ENCODE data around the gene CCNB2. TPM values are rescaled to one million over a fixed set of nuclear protein-coding genes. Genes with fewer than 3 reads are reported as not detected.

CCNB2 gene
- 1 to 10 TPM in 1 of 4 donors, not detected in 3; 1.6 TPM for total RNA-seq

- Histone ChIP-seq H3K4me1 (peaks cover 4 to 15% (median 13%) of the 10 kb centered on the region in 4 donors), H3K36me3 (peaks cover 0 to 6% (median 2%) of the 10 kb centered on the region in 4 donors), H3K27me3 (no peaks in the 10 kb centered on the region), H3K4me3 (peak within 1 kb of the TSS; percentile 57 to 68 (median 58)), H3K27ac (replicated peaks in 1 of 4) (peak within 1 kb of the TSS in 3 of 4 donors; percentile 23 to 47 (median 34)), H3K9me3 (no peaks in the 10 kb centered on the region)
- intact Hi-C loops (cut with DNase I), result loop anchor here (5.0 to 10.0 kb wide), 2 partner anchors 118 to 390 kb away; partner anchors contain the start of gene RNF111
- DNase-seq (ENCODE audit: extremely low spot score), result peak; percentile 95
- under 1% methylated on average over 26 of the region's 57 CpGs for WGBS
- TF ChIP-seq POLR2AphosphoS5 (IDR thresholded peaks at IDR 0.05), result peak; percentile 28 to 81
- TF ChIP-seq, protein P1, sequence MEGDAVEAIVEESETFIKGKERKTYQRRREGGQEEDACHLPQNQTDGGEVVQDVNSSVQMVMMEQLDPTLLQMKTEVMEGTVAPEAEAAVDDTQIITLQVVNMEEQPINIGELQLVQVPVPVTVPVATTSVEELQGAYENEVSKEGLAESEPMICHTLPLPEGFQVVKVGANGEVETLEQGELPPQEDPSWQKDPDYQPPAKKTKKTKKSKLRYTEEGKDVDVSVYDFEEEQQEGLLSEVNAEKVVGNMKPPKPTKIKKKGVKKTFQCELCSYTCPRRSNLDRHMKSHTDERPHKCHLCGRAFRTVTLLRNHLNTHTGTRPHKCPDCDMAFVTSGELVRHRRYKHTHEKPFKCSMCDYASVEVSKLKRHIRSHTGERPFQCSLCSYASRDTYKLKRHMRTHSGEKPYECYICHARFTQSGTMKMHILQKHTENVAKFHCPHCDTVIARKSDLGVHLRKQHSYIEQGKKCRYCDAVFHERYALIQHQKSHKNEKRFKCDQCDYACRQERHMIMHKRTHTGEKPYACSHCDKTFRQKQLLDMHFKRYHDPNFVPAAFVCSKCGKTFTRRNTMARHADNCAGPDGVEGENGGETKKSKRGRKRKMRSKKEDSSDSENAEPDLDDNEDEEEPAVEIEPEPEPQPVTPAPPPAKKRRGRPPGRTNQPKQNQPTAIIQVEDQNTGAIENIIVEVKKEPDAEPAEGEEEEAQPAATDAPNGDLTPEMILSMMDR (IDR thresholded peaks at IDR 0.05), result no peak
- no peak for TF ChIP-seq EP300 (IDR thresholded peaks at IDR 0.05)
- no peak for TF ChIP-seq POLR2A (IDR thresholded peaks at IDR 0.05; ENCODE audit: low read depth)
Observed at GRCh38 chr15:59104912-59105732, at the start of gene CCNB2. Gene CCNB2 (plus strand): TSS chr15:59105146. CDS start chr15:59105269, 123 bp downstream.

GRCh38 chr15:59059076-59059597, 45.8 kb upstream of the CCNB2 start:
- Histone ChIP-seq H3K4me1 (no peaks in the 10 kb centered on the region), H3K4me3 (no peak overlapping the region), H3K9me3 (no peaks in the 10 kb centered on the region), H3K36me3 (peaks cover 22 to 96% (median 74%) of the 10 kb centered on the region in 4 donors), H3K27ac (replicated peaks in 1 of 4) (no peak overlapping the region), H3K27me3 (no peaks in the 10 kb centered on the region)
- intact Hi-C loops (cut with DNase I), result no loop called here
- WGBS, result 89% methylated on average over 2 of the region's 2 CpGs
- TF ChIP-seq POLR2A (IDR thresholded peaks at IDR 0.05; ENCODE audit: low read depth) (no peak), EP300 (IDR thresholded peaks at IDR 0.05) (no peak), POLR2AphosphoS5 (IDR thresholded peaks at IDR 0.05) (no peak)
- TF ChIP-seq, protein P1 (IDR thresholded peaks at IDR 0.05), result no peak
- DNase-seq (ENCODE audit: extremely low spot score), result no peak

DNA sequence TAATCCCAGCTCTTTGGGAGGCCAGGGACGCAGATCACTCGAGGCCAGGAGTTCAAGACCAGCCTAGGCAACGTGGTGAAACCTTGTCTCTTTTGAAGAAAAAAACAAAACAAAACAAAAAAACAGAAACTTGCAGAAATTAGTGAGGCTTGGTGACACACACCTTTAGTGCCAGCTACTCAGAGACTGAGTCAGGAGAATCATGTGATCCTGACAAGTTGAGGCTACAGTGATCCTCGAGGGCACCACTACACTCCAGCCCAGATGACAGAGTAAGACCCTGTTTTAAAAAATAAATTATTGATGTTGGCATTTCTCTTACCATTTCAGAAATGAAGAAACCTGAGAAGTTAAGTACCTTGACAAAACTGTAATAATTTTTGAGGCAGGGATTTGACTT, 44.6 kb upstream of the CCNB2 start:
- DNase-seq (ENCODE audit: extremely low spot score), result no peak
- H3K9me3 ChIP-seq, result no peaks in the 10 kb centered on the region
- no peaks in the 10 kb centered on the region for H3K27me3 ChIP-seq
- WGBS, result 95% methylated on average over 4 of the region's 4 CpGs
- intact Hi-C loops (cut with DNase I), result no loop called here
- H3K27ac ChIP-seq (replicated peaks in 1 of 4), result no peak overlapping the region
- no peak for TF ChIP-seq EP300 (IDR thresholded peaks at IDR 0.05)
- no peak for TF ChIP-seq POLR2A (IDR thresholded peaks at IDR 0.05; ENCODE audit: low read depth)
- TF ChIP-seq POLR2AphosphoS5 (IDR thresholded peaks at IDR 0.05), result no peak
- TF ChIP-seq, protein P1 (IDR thresholded peaks at IDR 0.05), result no peak
- H3K4me1 ChIP-seq, result no peaks in the 10 kb centered on the region
- peaks cover 22 to 100% (median 74%) of the 10 kb centered on the region in 4 donors for H3K36me3 ChIP-seq
- no peak overlapping the region for H3K4me3 ChIP-seq

DNA sequence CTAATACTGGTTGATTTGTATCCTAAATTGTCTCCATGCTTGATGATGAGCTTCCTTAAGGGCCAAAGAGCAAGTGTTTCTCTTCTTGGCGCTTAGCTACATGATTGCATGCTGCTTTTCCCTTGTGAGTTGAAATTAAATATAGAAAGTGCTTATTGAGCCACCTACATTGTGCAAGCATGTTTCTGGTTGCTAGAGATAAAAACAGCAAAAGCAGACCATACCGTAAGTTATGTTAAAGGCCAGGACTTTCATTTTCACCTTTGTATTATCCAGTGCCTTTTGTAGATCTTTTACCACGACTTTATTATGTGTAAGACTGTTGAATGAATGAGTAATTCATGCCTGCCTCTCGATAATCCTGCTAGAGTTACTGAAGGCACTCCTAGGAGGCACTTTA, 41.9 kb upstream of the CCNB2 start:
- TF ChIP-seq POLR2A (IDR thresholded peaks at IDR 0.05; ENCODE audit: low read depth) (no peak), EP300 (IDR thresholded peaks at IDR 0.05) (no peak), POLR2AphosphoS5 (IDR thresholded peaks at IDR 0.05) (no peak)
- TF ChIP-seq, protein P1 (IDR thresholded peaks at IDR 0.05), result no peak
- Histone ChIP-seq H3K4me3 (no peak overlapping the region), H3K27ac (replicated peaks in 1 of 4) (no peak overlapping the region), H3K4me1 (no peaks in the 10 kb centered on the region), H3K9me3 (no peaks in the 10 kb centered on the region), H3K36me3 (peaks cover 27 to 100% (median 86%) of the 10 kb centered on the region in 4 donors), H3K27me3 (no peaks in the 10 kb centered on the region)
- no peak for DNase-seq (ENCODE audit: extremely low spot score)
- 84% methylated on average over 4 of the region's 4 CpGs for WGBS
- intact Hi-C loops (cut with DNase I), result no loop called here

All from esophagus muscularis mucosa (tissue), 4 donors.